Ishikawa (cell line): ENCODE data around the gene SEMA6A.

Experiments
- CEBPB ChIP-seq: IDR thresholded peaks from 2 replicates; pipeline ENCODE4 v1.6.1; 2012
- CREB1 ChIP-seq: IDR thresholded peaks from 2 replicates; pipeline ENCODE4 v1.6.1; 2012; ENCODE audit warnings: low read depth
- EGR1 ChIP-seq: IDR thresholded peaks from 2 replicates; pipeline ENCODE4 v1.6.1; 2012
- EP300 ChIP-seq: IDR thresholded peaks from 2 replicates; pipeline ENCODE4 v1.6.1; 2012; ENCODE audit warnings: borderline replicate concordance
- FOXM1 ChIP-seq: IDR thresholded peaks from 2 replicates; pipeline ENCODE4 v1.6.1; 2012; ENCODE audit warnings: low read depth, borderline replicate concordance
- NFIC ChIP-seq: IDR thresholded peaks from 2 replicates; pipeline ENCODE4 v1.6.1; 2012
- RAD21 ChIP-seq: IDR thresholded peaks from 2 replicates; pipeline ENCODE4 v1.6.1; 2012; ENCODE audit warnings: low read depth
- TAF1 ChIP-seq: IDR thresholded peaks from 2 replicates; pipeline ENCODE4 v1.6.1; 2012; ENCODE audit warnings: low read depth, mild to moderate bottlenecking
- TCF12 ChIP-seq: IDR thresholded peaks from 2 replicates; pipeline ENCODE4 v1.6.1; 2012; ENCODE audit warnings: low read depth
- TEAD4 ChIP-seq: IDR thresholded peaks from 2 replicates; pipeline ENCODE4 v1.6.1; 2012
- YY1 ChIP-seq: IDR thresholded peaks from 2 replicates; pipeline ENCODE4 v1.6.1; 2012; ENCODE audit warnings: low read depth
- ZBTB7A ChIP-seq: IDR thresholded peaks from 2 replicates; pipeline ENCODE4 v1.6.1; 2012; ENCODE audit warnings: low read depth
- TF ChIP-seq, protein P1 (sequence below): IDR thresholded peaks from 2 replicates; pipeline ENCODE4 v1.6.1; 2012; ENCODE audit warnings: low read depth, mild to moderate bottlenecking
- TF ChIP-seq, protein P2 (sequence below): IDR thresholded peaks from 2 replicates; pipeline ENCODE4 v1.6.1; 2012
- TF ChIP-seq, protein P3 (sequence below): IDR thresholded peaks from 2 replicates; pipeline ENCODE4 v1.6.1; 2012

SEMA6A gene

DNA sequence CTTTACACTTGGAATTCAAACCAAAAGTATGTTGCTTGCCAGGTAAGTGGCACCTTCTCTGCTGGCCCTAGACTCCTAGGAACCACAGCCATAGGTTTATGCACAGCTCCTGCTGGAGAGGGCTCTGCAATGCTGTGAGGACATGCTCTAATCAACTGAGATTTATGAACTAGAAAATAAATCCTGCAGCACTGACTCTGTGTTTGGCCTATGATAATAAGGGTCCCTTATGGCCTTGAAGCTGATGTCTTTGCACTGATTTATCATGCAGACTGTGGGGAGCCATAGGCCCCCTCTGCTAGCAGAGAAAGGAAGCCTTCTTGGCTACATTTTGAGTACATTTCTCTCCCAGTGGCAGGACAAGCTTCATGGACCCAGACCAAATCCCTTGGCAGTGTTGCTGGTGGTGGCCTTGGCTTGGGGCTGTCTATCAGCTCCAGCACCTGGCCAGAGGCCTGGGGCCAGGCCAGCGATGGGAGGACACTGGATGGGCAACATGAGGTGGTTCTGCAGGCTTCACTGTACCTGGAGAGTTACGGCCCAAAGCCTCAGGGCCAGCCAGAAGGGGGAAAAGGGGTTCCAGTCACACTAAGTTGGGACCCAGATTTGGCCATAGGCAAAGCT lies 178.0 kb downstream of the SEMA6A start:
- no peak for TF ChIP-seq RAD21
- no peak for TF ChIP-seq FOXM1
- no peak for TF ChIP-seq YY1
- no peak for TF ChIP-seq TAF1
- no peak for TF ChIP-seq ZBTB7A
- no peak for TF ChIP-seq CEBPB
- TF ChIP-seq, protein P1, sequence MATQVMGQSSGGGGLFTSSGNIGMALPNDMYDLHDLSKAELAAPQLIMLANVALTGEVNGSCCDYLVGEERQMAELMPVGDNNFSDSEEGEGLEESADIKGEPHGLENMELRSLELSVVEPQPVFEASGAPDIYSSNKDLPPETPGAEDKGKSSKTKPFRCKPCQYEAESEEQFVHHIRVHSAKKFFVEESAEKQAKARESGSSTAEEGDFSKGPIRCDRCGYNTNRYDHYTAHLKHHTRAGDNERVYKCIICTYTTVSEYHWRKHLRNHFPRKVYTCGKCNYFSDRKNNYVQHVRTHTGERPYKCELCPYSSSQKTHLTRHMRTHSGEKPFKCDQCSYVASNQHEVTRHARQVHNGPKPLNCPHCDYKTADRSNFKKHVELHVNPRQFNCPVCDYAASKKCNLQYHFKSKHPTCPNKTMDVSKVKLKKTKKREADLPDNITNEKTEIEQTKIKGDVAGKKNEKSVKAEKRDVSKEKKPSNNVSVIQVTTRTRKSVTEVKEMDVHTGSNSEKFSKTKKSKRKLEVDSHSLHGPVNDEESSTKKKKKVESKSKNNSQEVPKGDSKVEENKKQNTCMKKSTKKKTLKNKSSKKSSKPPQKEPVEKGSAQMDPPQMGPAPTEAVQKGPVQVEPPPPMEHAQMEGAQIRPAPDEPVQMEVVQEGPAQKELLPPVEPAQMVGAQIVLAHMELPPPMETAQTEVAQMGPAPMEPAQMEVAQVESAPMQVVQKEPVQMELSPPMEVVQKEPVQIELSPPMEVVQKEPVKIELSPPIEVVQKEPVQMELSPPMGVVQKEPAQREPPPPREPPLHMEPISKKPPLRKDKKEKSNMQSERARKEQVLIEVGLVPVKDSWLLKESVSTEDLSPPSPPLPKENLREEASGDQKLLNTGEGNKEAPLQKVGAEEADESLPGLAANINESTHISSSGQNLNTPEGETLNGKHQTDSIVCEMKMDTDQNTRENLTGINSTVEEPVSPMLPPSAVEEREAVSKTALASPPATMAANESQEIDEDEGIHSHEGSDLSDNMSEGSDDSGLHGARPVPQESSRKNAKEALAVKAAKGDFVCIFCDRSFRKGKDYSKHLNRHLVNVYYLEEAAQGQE, result no peak
- no peak for TF ChIP-seq TCF12
- TF ChIP-seq NFIC, result no peak
- TF ChIP-seq, protein P2, sequence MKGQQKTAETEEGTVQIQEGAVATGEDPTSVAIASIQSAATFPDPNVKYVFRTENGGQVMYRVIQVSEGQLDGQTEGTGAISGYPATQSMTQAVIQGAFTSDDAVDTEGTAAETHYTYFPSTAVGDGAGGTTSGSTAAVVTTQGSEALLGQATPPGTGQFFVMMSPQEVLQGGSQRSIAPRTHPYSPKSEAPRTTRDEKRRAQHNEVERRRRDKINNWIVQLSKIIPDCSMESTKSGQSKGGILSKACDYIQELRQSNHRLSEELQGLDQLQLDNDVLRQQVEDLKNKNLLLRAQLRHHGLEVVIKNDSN, result no peak
- no peak for TF ChIP-seq TEAD4
- no peak for TF ChIP-seq EP300

DNA sequence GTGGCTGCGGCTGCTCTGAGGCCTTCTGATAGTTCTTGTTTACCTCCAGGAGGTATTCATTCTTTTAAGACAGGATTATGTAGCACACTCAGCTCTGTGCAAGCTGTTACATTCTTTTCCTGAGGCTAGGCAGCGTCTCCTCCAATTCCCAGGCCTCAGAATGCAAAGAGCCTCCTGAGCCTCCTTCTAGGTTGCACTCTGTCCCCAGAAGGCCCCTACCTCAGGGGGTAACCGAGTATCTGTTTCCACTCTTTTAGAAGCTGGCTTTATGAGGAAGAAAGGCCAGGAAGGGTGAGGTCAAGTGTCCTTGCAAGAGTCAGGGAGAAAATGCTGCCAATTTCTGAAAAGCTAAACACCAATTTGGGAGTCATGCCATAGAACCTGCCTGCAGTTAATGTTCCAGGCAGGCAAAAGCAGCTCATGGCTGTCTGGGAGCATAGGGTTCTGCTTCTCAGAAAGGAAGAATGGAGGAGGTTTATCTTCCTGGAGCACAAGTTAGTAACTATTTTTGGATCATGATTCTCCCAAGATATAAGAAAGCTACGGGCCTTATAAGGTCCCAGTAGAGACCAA lies 178.9 kb downstream of the SEMA6A start:
- TF ChIP-seq, protein P2, result no peak
- TF ChIP-seq EP300 (no peak), TAF1 (no peak), CREB1 (no peak), NFIC (no peak), YY1 (no peak), ZBTB7A (no peak), TEAD4 (no peak), CEBPB (no peak), TCF12 (no peak), EGR1 (no peak)
- TF ChIP-seq, protein P1, result no peak

DNA sequence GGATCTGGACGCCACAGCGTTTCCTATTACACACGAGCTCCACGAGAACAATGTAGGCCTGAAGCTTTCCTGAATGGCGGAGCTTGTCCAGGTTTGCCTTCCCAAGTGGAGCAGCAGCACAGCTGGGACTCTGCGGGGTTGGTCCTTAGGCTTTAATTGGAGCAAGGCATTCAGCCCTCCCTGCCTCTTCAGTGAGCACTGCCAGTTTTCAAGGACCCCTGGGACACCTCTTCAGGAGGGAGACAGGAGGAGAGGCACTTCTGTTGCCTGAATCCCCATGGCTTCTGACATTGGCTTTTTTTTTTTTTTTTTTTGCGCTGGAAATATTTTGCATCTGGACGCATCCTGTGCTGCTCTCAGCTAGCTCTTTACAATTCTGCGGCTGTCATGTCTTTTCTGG lies 179.4 kb downstream of the SEMA6A start:
- no peak for TF ChIP-seq RAD21
- TF ChIP-seq FOXM1, result no peak
- no peak for TF ChIP-seq CREB1
- TF ChIP-seq TEAD4, result no peak
- no peak for TF ChIP-seq CEBPB
- no peak for TF ChIP-seq EP300
- no peak for TF ChIP-seq EGR1
- TF ChIP-seq, protein P1, result no peak
- no peak for TF ChIP-seq ZBTB7A
- no peak for TF ChIP-seq TCF12
- TF ChIP-seq NFIC, result no peak
- TF ChIP-seq, protein P2, result no peak
- TF ChIP-seq, protein P3, sequence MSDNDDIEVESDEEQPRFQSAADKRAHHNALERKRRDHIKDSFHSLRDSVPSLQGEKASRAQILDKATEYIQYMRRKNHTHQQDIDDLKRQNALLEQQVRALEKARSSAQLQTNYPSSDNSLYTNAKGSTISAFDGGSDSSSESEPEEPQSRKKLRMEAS, result no peak
- no peak for TF ChIP-seq TAF1
- no peak for TF ChIP-seq YY1

DNA sequence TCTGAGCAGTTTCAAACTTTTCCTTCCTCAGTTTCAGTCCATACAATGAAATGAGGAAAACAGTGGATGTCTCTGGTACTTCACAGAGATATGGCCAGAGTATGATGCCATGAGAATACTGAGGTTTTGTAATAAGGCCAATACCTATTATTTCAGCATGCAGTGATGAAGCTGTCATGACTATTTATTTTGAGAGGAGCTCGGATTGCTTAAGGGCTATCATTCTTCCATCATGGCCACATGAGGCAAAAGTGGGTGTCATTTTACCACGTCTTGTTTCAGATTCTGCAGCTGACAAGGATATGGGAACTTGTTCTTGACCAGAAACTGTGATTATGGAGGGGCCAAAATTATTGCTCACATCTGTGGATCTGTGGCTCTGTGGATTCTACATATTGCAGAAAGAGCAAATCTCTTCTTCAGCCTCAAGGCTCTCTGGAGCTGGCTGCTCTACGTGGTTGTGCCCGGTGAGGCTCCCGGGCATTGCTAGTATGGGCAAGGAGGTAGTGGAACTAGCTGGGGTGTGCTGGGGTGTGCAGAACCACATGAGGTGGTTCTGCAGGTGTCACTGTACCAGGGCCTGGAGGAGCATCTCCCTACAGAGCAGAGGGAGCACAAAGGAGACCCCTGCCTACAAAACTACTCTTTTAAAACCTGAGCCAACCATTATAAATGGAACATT lies 180.3 kb downstream of the SEMA6A start:
- TF ChIP-seq NFIC, result no peak
- TF ChIP-seq CREB1, result no peak
- TF ChIP-seq, protein P3, result no peak
- TF ChIP-seq EP300, result no peak
- no peak for TF ChIP-seq TCF12
- TF ChIP-seq CEBPB, result no peak
- no peak for TF ChIP-seq FOXM1
- no peak for TF ChIP-seq YY1
- TF ChIP-seq RAD21, result no peak
- no peak for TF ChIP-seq EGR1
- TF ChIP-seq TEAD4, result no peak
- TF ChIP-seq, protein P2, result no peak
- no peak for TF ChIP-seq TAF1
- TF ChIP-seq, protein P1, result no peak
- no peak for TF ChIP-seq ZBTB7A
